Endothelial cell of hepatic sinusoid (primary cell): ENCODE data around the gene DIP2C.
"Not testable (repeated sequence)": the region's sequence is repeated elsewhere in the genome, so short reads cannot be mapped to it uniquely, and the experiment has no call there.

ENCODE experiments used
- in situ Hi-C: cut with HindIII; loops from 2 replicates; pipeline ENCODE4 v1.10.0; 2017; ENCODE audit warnings: low sequenced_read_pairs

Gene DIP2C

DNA sequence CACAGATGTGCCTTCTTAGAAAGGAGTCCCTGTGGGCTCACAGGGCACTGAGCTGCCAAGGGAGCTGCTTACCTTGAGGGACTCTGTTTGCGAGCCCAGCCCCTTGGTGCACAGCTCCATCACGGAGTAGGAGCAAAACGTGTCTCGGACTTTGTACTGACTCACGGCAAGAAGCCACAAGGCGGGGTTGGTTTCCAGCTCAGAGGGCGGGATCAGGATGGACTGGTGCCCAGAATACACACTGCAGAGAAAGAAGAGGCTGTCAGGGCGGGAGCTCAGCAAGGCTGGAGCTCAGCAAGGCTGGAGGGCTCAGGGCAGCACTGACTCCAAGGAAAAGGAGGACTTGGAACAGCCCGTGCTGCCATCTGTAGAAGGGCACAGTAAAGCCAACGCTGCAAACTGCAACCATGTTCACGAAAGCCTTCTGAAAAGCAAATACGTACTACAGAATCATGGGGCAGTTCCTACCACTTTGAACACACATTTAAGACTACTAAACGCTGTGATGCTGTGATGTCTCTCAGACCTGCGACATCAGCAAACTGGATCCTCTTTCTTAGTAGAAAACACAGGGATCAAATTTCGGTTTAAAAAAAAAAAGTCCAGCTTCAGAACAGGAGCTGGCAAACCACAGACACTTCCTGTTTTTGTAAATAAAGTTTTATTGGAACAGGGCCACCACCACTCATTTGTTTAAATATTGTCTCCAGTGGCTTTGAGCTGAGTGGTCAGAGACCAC, 359.9 kb downstream of the DIP2C start:
- in situ Hi-C loops: no loop called here

DNA sequence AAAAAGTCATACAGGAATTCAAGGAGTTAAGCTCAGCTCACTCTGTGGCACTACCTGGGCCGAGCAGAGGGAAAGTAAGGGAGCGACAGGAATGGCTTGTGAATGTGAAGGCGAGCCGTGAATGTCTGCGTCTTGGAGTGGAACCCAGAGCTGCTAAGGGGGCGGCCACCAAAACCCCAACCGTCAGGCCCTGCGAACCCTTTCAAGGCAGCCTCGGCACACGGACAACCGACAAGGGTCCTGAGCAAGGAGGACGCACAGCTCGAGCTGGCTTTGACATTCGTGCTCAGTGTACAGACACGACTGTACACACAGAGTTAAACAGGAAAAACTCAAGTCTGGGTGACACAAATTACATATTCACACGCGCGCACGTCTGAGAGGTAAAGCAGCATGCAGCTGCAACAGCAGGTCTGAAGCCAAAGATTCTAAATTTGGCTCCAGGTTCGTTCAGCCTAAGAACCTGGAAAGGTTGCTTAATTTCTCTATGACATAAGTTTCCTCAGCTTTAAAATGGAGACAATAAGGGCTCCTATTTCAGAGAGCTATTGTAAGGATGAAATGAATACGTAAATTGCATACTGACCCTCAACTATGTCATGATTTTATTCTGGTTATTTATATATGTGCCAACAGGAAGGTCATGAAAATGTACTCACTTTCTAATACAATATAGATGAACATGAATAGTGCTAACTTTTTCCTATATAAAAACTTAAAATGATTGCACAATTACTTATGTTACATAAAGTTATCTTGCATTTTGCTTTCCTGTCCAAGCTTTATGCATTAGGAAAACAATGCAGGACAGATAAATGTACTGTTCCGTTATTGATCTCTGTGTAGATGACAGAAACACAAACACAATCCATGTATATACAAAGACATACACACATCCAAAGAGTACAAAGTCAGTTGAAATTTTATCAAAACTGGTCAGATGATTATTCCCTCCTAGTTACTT, 361.3 kb downstream of the DIP2C start:
- in situ Hi-C loops: no loop called here

DNA sequence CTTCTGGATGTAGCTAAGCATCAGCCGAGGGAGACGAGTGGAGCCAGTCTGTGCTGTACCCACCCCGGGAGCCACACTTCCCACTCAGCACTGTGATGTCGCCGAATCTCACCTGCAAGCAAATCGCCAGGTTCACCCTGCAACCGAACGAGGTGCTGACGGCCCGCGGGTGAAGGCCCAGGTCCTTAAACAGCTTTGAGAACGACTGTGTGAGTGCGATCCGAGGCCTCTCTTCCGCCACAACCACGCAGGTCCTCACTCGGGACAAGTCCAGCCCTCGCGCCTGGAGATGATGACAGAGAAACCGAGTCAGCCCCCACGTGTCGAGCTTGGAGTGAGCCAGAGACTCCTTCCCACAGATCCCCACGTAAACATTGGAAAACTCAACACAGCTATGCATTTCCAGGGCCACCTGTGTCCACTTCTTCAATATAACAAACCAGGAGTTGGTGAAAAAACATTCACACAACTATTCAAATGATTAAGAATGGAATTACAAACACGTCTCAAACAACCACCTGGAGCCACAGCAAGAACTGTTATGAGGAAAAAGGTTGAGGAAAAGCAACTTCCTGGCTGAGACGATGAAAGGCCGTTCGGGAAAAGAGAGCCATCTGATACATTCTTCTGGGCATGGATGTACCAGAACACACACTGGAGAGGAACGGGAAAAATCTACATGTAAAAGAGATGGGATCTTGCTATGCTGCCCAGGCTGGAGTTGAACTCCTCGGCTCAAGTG, 362.4 kb downstream of the DIP2C start:
- in situ Hi-C loops: no loop called here

DNA sequence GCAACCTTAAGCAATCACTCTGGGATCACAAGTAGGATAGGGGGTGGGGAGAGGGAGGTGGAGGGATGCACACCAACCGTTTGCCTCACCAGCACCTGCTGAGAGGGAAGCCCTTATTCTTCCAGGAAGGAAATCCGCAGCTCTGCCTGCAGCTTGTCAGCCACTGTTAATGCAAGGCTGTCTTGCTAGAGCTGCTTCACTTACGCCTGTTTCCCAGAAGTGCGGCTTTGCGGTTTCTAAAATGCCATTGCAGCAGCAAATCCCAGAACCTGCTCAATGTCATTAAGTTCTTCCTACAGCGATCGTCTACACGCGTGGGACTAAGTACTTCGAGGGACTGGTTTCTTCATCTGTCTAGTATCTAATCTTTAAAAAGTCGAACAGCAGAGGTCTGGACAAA, 363.1 kb downstream of the DIP2C start:
- in situ Hi-C loops: no loop called here

DNA sequence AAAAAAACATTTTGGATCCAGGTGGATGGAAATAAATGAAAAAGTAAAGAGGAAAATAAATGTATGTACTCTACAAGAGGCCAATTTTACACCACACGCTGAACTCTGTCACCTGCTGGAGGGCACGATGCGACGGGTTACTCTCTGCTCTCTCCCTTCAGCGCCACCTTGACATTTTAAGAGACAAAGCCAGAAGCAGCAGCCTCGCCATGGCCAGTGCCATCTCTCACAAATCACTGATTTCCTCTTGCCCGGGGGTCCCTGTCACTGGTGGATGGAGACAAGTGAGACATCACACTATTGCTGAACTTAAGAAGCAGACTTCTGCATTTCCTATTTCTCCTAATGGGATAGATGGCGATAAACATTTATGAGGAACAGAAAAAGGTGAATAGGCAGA, 364.2 kb downstream of the DIP2C start:
- in situ Hi-C loops: no loop called here

DNA sequence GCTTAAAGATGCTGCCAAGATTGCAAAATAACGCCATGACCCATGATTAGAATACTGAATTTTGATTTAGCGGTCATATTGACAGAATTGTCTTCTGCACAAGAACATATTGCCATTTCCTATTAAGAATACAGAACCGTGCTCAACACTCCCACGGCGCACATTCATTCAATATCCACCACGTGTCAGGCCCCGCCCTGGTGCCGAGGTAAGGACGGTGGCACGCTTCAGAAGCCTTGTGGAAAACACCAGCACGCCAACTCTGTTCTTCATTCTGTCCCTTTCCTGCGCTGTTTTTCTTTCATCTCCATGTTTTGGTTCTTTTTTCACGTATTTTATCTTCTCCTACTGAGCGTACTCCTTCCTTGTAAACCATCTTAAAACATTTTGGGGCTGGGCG, 364.9 kb downstream of the DIP2C start:
- in situ Hi-C loops: no loop called here

DNA sequence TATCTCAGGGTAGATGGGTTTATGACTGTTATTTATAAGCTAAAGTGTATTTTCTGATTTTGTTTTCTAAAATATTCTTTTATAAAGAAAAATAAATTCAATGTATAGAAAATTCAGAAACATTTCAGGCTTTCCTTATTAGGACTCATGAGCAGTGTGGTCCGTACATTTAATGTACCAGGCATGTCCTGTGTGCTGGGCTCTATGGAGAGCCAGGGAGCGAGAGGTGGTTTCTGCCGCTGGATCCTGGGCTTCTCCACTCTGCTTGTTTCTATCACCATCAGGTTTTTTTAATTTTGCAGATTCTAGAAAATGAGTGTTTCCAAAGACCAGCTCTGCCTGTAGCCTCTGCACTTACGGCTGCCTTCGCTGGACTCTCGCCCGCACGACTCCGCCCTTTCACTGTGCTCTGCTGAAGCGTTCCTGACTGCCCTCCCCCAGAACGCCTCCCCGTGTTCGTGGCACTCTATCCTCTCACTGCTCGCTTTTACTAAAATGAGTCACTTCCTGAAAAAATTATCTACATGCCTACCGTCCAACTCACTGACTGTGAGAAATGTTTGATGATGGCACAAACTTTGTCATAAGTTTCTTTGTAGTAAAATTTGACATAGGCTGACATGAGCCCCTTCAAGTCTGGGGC, 365.7 kb downstream of the DIP2C start:
- in situ Hi-C loops: no loop called here

DNA sequence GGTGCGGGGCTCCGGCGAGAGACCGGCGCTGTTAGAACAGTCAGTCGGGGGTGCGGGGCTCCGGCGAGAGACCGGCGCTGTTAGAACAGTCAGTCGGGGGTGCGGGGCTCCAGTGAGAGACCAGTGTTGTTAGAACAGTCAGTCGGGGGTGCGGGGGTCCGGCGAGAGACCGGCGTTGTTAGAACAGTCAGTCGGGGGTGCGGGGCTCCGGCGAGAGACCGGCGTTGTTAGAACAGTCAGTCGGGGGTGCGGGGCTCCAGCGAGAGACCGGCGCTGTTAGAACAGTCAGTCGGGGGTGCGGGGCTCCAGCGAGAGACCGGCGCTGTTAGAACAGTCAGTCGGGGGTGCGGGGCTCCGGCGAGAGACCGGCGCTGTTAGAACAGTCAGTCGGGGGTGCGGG, 366.4 kb downstream of the DIP2C start:
- in situ Hi-C loops: not testable (repeated sequence)

DNA sequence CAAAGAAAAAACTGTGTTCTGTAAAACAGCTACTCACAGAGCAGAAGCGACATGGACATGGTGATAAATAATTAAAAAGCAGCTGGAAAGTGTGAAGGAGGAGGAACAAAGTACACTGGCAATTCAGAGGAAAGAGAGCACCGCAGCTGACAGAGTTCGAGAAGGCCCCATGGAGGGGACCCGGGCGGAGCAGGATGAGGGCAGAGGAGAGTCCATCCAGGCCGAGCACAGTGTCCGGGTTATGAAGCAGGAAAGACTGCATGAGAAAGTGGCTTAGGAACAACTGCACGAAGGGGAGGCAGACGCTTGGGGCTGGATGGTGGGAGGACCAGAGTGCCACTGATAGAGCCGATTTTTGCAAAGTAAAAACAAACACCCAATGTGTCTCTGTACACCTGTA, 368.7 kb downstream of the DIP2C start:
- in situ Hi-C loops: no loop called here

DNA sequence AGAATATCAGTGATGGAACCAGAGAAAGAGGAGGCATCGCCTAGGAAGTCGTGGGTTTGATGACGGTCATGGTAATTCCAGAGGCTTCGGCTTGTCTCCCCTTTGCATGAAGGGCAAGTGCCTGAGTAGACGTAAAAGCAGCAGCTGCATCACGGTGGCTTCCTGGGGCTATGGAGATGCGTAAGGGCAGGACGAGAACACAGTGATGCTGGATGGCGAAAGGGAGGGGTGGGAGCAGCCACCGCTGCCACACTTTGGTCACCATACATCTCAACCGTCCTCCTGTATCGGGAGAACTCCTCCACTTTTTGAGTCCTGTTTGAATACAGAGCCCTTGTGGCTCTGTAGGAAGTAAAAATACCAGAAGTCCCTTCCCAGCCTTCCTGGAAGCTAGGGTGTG, 371.5 kb downstream of the DIP2C start:
- in situ Hi-C loops: no loop called here

DNA sequence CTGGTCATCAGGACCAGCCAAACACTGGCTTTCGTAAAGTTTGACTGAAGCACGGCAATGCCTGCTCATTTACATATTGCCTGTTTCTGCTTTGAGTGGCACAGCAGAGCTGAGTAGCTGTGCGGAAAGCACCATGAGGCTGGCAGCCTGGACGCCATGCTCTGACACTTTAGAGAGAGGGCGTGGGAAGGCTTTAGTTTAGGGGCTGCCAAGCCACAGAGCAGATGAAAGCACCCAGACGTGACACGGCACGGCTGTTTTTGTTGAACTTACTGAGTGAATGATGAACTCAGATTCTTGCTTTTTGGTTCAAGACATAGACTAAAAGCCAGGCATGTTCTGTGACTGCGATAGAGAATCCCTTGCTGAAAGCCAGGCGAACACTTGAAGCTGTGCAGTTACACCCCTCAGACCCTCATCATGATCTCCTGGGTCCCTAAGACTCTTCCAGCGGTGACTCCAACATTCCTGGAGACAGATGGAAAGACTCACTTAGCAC, 372.1 kb downstream of the DIP2C start:
- in situ Hi-C loops: no loop called here

DNA sequence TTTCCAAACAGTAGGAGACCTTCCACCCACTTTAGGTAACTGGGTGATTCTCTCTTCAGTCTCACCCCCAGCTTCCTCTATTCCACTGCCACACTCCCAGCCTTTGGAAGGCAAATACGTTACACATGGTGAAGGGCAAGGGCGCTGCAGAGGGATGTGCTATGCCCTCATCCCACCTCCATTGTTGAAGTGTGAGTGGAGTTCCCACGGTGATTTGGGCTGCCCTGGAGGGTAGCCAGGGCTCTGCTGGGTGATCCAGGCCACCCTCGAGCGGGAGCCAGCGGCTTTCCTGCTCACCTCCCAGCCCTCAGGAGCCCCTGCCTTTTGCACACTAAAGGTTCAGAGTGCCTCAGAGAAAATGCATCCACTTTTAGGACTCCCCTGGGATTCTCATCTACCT, 373.1 kb downstream of the DIP2C start:
- in situ Hi-C loops: no loop called here

DNA sequence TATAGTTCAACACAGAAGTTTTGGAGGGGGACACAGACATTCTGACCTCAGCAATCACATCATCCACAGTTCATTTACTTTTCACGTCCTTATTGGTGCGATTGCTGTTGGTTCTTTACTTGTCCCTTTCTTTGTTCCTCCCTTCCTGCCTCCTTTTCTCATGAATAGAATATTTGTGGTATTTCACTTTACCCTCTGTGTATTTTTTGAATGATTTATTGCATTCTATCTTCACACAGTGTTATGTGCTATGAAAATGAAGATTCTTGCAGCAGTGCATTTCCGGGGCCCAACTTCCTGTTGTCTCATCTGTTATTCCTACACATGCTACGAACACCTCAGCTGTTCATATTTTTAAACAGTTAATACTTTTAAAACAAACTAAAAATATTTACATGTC, 374.6 kb downstream of the DIP2C start:
- in situ Hi-C loops: no loop called here

DNA sequence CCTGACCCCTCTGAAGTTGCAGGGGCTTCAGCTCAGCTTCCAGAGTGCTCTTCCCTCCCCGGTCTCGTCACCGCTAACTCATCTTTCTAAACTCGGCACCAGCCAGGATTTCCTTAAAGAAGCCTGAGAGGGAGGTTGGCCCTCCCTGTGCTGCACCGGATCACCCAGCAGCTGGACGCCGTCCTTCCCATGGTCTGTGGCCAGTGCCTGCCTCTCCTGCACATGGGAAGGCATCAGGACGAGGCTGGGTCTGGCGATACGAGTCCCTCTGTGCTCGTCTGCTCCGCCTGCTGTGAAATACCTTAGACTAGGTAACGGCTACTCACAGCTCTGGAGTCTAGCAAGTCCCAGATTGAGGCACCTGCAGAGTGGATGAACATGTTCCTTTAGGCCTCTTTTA, 375.1 kb downstream of the DIP2C start:
- in situ Hi-C loops: no loop called here

DNA sequence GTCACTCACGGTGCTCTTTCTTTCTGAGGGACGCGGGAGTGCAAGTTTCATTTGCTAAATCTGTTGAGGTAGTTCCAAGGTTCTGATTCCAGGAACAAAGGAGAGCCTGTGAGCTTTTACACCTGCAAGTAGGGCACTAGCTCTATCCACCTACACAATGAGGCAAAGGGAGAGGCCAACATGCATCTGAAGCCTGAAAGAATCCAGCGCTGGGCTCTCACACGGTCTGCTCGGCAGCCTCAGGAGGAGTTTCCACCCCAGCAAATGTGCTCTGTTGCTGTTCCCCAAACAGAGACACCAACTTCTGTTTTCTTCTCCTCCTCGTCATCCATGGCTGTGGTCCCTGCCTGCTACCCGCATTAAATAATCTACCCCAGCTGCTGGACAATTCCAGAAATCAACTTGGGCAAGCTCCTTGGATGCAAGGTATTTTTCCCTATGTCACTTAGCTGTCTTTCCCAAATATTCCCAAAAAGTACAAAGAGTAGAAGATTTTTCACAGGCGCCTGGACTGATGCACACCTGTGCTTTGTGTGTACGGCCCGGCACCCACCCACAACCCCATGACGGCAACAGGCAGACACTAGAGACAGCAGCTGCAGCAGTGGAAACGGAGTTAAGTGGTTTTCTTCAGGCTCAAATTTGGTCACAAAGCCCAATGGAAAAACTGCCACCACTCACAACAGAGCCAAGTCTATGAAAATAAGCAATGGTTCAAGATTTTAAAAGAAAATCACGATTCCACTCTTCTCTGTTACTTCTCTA, 377.4 kb downstream of the DIP2C start:
- in situ Hi-C loops: no loop called here

DNA sequence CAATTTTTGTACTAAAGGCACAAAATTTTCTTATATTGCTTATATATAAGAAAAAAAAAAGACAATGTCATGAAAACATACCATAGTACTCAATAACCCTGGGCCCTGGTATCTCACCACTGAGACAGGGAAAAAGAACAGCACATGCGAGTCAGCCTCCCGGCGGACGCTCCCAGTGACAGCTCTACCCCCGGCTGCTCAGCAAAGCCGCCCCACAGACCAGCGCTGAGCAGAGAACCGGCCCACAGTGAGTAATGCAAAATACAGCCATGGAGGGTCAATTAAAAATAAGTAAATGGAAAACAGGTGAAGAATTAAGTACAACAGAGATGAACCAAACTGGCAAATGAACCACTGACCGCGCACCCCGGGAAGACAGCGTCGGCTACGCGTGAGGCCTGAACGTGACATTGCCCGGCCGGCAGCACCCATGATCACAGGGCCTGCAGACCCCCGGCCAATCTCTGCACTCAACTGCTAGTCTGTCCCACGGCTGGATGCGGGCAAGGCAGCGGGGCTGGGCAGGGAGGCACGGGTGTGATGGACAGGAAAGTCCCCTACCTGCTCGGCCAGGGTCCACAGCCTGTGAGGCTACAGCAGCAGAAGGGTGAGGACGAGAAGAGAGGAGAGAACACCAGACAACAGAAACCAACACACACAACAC, 378.4 kb downstream of the DIP2C start:
- in situ Hi-C loops: no loop called here

DNA sequence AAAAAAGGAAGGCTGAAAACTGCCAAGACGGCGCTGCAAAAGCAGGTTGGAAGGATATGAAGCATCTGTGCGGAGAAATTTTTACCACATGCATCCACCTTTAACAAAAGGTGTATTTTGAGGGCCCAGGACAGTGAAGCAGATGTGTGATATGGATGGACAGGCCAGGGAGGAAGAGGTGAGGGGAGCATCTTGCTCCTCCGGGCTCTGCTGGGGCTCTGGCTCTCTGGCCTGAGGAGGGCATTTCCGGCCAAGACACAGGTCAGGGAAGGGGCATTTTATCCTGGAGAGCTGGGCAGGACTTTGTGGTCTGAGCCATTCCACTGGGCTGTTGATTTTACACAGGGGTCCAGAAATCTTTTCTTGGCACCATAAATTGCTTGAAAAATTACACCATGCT, 379.1 kb downstream of the DIP2C start:
- in situ Hi-C loops: no loop called here

DNA sequence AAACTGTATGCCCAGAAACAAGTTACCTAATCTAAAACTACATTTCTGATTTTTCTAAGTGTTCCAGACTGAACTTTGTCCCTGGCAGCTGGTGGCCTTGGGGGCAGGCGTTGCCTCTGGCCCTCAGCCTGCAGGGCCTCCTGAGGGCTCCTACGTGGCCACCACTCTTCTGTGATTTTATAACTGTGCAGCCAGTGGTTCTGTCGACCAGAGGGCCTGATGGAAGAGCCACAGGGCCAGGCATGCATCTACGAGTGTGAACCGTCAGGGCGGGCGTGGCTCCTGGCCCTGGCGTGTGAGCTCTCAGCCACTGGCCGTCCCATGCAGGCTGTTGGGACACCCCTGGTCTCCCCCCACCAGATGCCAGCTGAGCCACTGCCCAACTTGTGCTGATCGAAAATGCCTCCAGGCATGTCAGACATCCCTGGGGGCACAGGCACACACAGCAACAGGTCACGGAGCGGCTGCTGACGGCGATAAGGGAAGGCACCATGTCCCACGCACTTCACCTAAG, 380.8 kb downstream of the DIP2C start:
- in situ Hi-C loops: no loop called here

DNA sequence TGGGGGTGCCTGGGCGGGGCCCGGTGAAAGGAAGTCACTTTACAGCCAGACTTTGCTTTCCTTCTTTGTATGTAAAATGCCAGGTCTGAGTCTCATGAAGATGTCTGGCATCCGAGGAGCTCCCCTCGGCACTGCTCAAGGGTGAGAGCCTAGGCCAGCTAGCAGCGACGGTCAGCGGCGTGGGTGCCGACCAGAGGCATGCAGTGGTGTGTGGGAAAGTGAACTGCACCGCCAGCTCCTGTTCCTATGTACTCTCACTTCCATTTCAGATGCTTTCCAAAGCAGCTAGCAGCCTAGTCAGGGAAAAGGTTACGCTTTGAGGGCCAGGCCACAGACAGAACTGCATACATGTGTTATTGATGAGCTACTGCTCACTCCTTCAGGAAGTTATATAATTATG, 381.4 kb downstream of the DIP2C start:
- in situ Hi-C loops: no loop called here
